HG03378 (cell line): ENCODE data around the gene BRD3OS.
"Not testable (repeated sequence)": the region's sequence is repeated elsewhere in the genome, so short reads cannot be mapped to it uniquely, and the experiment has no call there.

ENCODE experiments used
- ATAC-seq: cut with Tn5 transposase; IDR thresholded peaks from one replicate; pipeline ENCODE4 v1.9.1; 2021; ENCODE audit warnings: mild to moderate bottlenecking, moderate library complexity; ENCODE audit not compliant: unreplicated experiment

BRD3OS gene

GRCh38 chr9:133987946-133988665, 37.2 kb upstream of the BRD3OS start:
- no peak for ATAC-seq

GRCh38 chr9:133988771-133989170, 36.5 kb upstream of the BRD3OS start:
- ATAC-seq: not testable (repeated sequence)

- ATAC-seq: no peak
These were observed 35.5 kb upstream of the BRD3OS start for GRCh38 chr9:133989625-133990365.

GRCh38 chr9:133990366-133991213, 34.7 kb upstream of the BRD3OS start:
- ATAC-seq: no peak

GRCh38 chr9:133991214-133991921, 33.9 kb upstream of the BRD3OS start:
- no peak for ATAC-seq

- no peak for ATAC-seq
These were observed 33.1 kb upstream of the BRD3OS start, which contains the start of gene VAV2 for GRCh38 chr9:133991964-133992779. TSS of gene VAV2 (minus strand) at chr9:133992324. CDS start at chr9:133992278, 46 bp downstream.

- no peak for ATAC-seq
These were observed 32.3 kb upstream of the BRD3OS start for GRCh38 chr9:133992780-133993634.

GRCh38 chr9:133993635-133994253, 31.5 kb upstream of the BRD3OS start:
- ATAC-seq: no peak

GRCh38 chr9:133994353-133995011, 30.8 kb upstream of the BRD3OS start:
- no peak for ATAC-seq

- ATAC-seq: no peak
These were observed 30.0 kb upstream of the BRD3OS start for GRCh38 chr9:133995012-133995896.

- ATAC-seq: no peak
These were observed 28.5 kb upstream of the BRD3OS start for GRCh38 chr9:133996531-133997520.

- ATAC-seq: no peak
These were observed 27.7 kb upstream of the BRD3OS start for GRCh38 chr9:133997584-133997983.

- no peak for ATAC-seq
These were observed 26.2 kb upstream of the BRD3OS start for GRCh38 chr9:133998915-133999595.

GRCh38 chr9:133999851-134000265, 25.4 kb upstream of the BRD3OS start:
- ATAC-seq: no peak

- no peak for ATAC-seq
These were observed 22.5 kb upstream of the BRD3OS start for GRCh38 chr9:134002796-134003195.
